Muscle of leg (tissue), 11 donors: ENCODE measurements around the gene GAS2L1. TPM values are rescaled to one million over a fixed set of nuclear protein-coding genes. Genes with fewer than 3 reads are reported as not detected.

Experiments
- DNase-seq: peaks from one replicate; pipeline ENCODE4 v3.0.0; 2013
- H3K27ac ChIP-seq: one replicate; pipeline ENCODE4 v1.5.1; 2013; ENCODE audit warnings: mild to moderate bottlenecking, low read length, control low read depth
- H3K27me3 ChIP-seq: one replicate; pipeline ENCODE4 v1.6.1; 2013; ENCODE audit warnings: low read length; ENCODE audit not compliant: control insufficient read depth, insufficient read depth
- H3K36me3 ChIP-seq: one replicate; pipeline ENCODE4 v1.6.1; 2013; ENCODE audit warnings: low read length; ENCODE audit not compliant: control insufficient read depth, insufficient read depth
- H3K4me1 ChIP-seq: one replicate; pipeline ENCODE4 v1.6.1; 2013; ENCODE audit warnings: low read length; ENCODE audit not compliant: control insufficient read depth, insufficient read depth
- H3K4me3 ChIP-seq: one replicate; pipeline ENCODE4 v1.5.1; 2013; ENCODE audit warnings: low read length, control low read depth
- H3K9me3 ChIP-seq: replicated peaks from 2 replicates; pipeline ENCODE4 v1.6.1; 2013; ENCODE audit warnings: low read depth, low read length; ENCODE audit not compliant: control insufficient read depth
- WGBS: methylation state at CpG from one replicate; pipeline ENCODE4 v1.1.5; 2013; ENCODE audit warnings: missing lambda C conversion rate; ENCODE audit not compliant: insufficient coverage; 5-methylcytosine and 5-hydroxymethylcytosine counted together
- polyA plus RNA-seq, 8 donors: library from polyadenylated mRNA; unstranded; fragments of 120-200 nt; gene quantifications; one replicate each; pipeline versions ENCODE4 v1.2.1 to v1.2.3, GENCODE V29; 2013; ENCODE audit warnings: inconsistent platforms in 1 of 8, low replicate concordance in 1 of 8; ENCODE audit not compliant: insufficient read length in 8 of 8, insufficient read depth in 1 of 8
- total RNA-seq: library from RNA; stranded (reverse); fragments of 120-200 nt; gene quantifications from one replicate; pipeline ENCODE4 v1.2.4, GENCODE V29; 2013

GAS2L1 gene
- total and polyA plus RNA-seq, 9 donors, result 2.7 to 15.4 (median 13.4) TPM

GRCh38 chr22:29265929-29266328, 40.5 kb upstream of the GAS2L1 start:
- H3K36me3 ChIP-seq, result peaks cover 31% of the 10 kb centered on the region
- H3K27ac ChIP-seq, result no peak overlapping the region
- WGBS, result 48% methylated on average over 4 of the region's 4 CpGs
- H3K9me3 ChIP-seq, result no peaks in the 10 kb centered on the region
- H3K27me3 ChIP-seq, result no peaks in the 10 kb centered on the region
- no peak for DNase-seq
- H3K4me1 ChIP-seq, result peaks cover 27% of the 10 kb centered on the region
- no peak overlapping the region for H3K4me3 ChIP-seq

- WGBS, result 29% methylated on average over 8 of the region's 13 CpGs
- H3K36me3 ChIP-seq, result peaks cover 33% of the 10 kb centered on the region
- no peaks in the 10 kb centered on the region for H3K27me3 ChIP-seq
- H3K27ac ChIP-seq, result peak overlapping the region; percentile 98
- peak overlapping the region; percentile 81 for H3K4me3 ChIP-seq
- H3K4me1 ChIP-seq, result peaks cover 27% of the 10 kb centered on the region
- H3K9me3 ChIP-seq, result no peaks in the 10 kb centered on the region
- DNase-seq, result no peak
Measured at GRCh38 chr22:29266564-29267461, 39.6 kb upstream of the GAS2L1 start.

GRCh38 chr22:29267462-29267857, 39.0 kb upstream of the GAS2L1 start:
- peaks cover 27% of the 10 kb centered on the region for H3K4me1 ChIP-seq
- WGBS, result under 1% methylated on average over 30 of the region's 32 CpGs

GRCh38 chr22:29267858-29268510, 38.5 kb upstream of the GAS2L1 start, which contains the start of the genes EWSR1 and RHBDD3:
Gene EWSR1 (plus strand): TSS chr22:29268268. CDS start chr22:29268337, 69 bp downstream.
Gene RHBDD3 (minus strand): TSS chr22:29267981. CDS start chr22:29265626, 2,355 bp downstream.
- Histone ChIP-seq H3K4me1 (peaks cover 27% of the 10 kb centered on the region), H3K27ac (peak within 1 kb of the TSS; percentile 98), H3K27me3 (no peaks in the 10 kb centered on the region), H3K4me3 (peak within 1 kb of the TSS; percentile 81), H3K9me3 (no peaks in the 10 kb centered on the region), H3K36me3 (peaks cover 39% of the 10 kb centered on the region)
- DNase-seq, result peak; percentile 98
- 0% methylated on average over 47 of the region's 67 CpGs for WGBS

More at GRCh38 chr22:29267462-29267857, 39.0 kb upstream of the GAS2L1 start:
- DNase-seq, result no peak
- Histone ChIP-seq H3K4me3 (peak overlapping the region; percentile 81), H3K27me3 (no peaks in the 10 kb centered on the region), H3K9me3 (no peaks in the 10 kb centered on the region), H3K36me3 (peaks cover 36% of the 10 kb centered on the region), H3K27ac (peak overlapping the region; percentile 98)

- Histone ChIP-seq H3K36me3 (peaks cover 41% of the 10 kb centered on the region), H3K4me3 (peak overlapping the region; percentile 81), H3K27me3 (no peaks in the 10 kb centered on the region), H3K4me1 (peaks cover 27% of the 10 kb centered on the region), H3K9me3 (no peaks in the 10 kb centered on the region), H3K27ac (peak overlapping the region; percentile 98)
- under 1% methylated on average over 44 of the region's 51 CpGs for WGBS
- DNase-seq, result peak; percentile 92
Measured at GRCh38 chr22:29268511-29269229, 37.8 kb upstream of the GAS2L1 start.

GRCh38 chr22:29269230-29269604, 37.2 kb upstream of the GAS2L1 start:
- Histone ChIP-seq H3K4me3 (peak overlapping the region; percentile 81), H3K27ac (peak overlapping the region; percentile 98), H3K9me3 (no peaks in the 10 kb centered on the region), H3K36me3 (peaks cover 38% of the 10 kb centered on the region), H3K27me3 (no peaks in the 10 kb centered on the region), H3K4me1 (peaks cover 27% of the 10 kb centered on the region)
- DNase-seq, result no peak
- 0% methylated on average over 10 of the region's 14 CpGs for WGBS

GRCh38 chr22:29269731-29270474, 36.5 kb upstream of the GAS2L1 start:
- WGBS, result 16% methylated on average over 4 of the region's 13 CpGs
- no peaks in the 10 kb centered on the region for H3K27me3 ChIP-seq
- no peak overlapping the region for H3K27ac ChIP-seq
- peak overlapping the region; percentile 81 for H3K4me3 ChIP-seq
- no peak for DNase-seq
- H3K36me3 ChIP-seq, result peaks cover 36% of the 10 kb centered on the region
- peaks cover 27% of the 10 kb centered on the region for H3K4me1 ChIP-seq
- H3K9me3 ChIP-seq, result no peaks in the 10 kb centered on the region

GRCh38 chr22:29270475-29271271, 35.8 kb upstream of the GAS2L1 start:
- H3K27me3 ChIP-seq, result no peaks in the 10 kb centered on the region
- peaks cover 27% of the 10 kb centered on the region for H3K4me1 ChIP-seq
- 0% methylated on average over 3 of the region's 9 CpGs for WGBS
- peaks cover 35% of the 10 kb centered on the region for H3K36me3 ChIP-seq
- no peaks in the 10 kb centered on the region for H3K9me3 ChIP-seq
- H3K27ac ChIP-seq, result no peak overlapping the region
- H3K4me3 ChIP-seq, result peak overlapping the region; percentile 81
- no peak for DNase-seq

- H3K9me3 ChIP-seq, result no peaks in the 10 kb centered on the region
- no peak overlapping the region for H3K4me3 ChIP-seq
- no peak overlapping the region for H3K27ac ChIP-seq
- peaks cover 13% of the 10 kb centered on the region for H3K4me1 ChIP-seq
- no peak for DNase-seq
- no CpG with 5 or more reads among the region's 2 CpGs for WGBS
- H3K36me3 ChIP-seq, result peaks cover 36% of the 10 kb centered on the region
- no peaks in the 10 kb centered on the region for H3K27me3 ChIP-seq
Measured at GRCh38 chr22:29272624-29273023, 33.8 kb upstream of the GAS2L1 start.
